IMR-90 (cell line): ENCODE results near the gene AOPEP.

ENCODE experiments used
- BHLHE40 ChIP-seq: fragments of 150-350 bp; IDR thresholded peaks from 2 replicates; pipeline ENCODE4 v1.6.1; 2016; ENCODE audit warnings: mild to moderate bottlenecking, low read depth, low read length
- CEBPB ChIP-seq: IDR thresholded peaks from 2 replicates; pipeline ENCODE4 v1.6.1; 2012; ENCODE audit warnings: low read depth, low read length, improper control_type of control experiment
- CTCF ChIP-seq: conservative IDR thresholded peaks from 2 replicates; pipeline ENCODE4 v1.5.1; 2012; ENCODE audit warnings: mild to moderate bottlenecking, low read depth, low read length, improper control_type of control experiment
- ELK1 ChIP-seq: fragments of 150-350 bp; IDR thresholded peaks from 2 replicates; pipeline ENCODE4 v1.6.1; 2016; ENCODE audit warnings: low read depth, mild to moderate bottlenecking, low read length, moderate library complexity, borderline replicate concordance
- FOS ChIP-seq: fragments of 150-350 bp; IDR thresholded peaks from 2 replicates; pipeline ENCODE4 v1.6.1; 2016; ENCODE audit warnings: low read depth, low read length
- MAFK ChIP-seq: IDR thresholded peaks from 2 replicates; pipeline ENCODE4 v1.6.1; 2012; ENCODE audit warnings: low read depth, low read length, improper control_type of control experiment
- MAZ ChIP-seq: IDR thresholded peaks from 2 replicates; pipeline ENCODE4 v1.6.1; 2012; ENCODE audit warnings: low read depth, mild to moderate bottlenecking, low read length, improper control_type of control experiment, moderate library complexity, borderline replicate concordance
- POLR2A ChIP-seq: IDR thresholded peaks from 2 replicates; pipeline ENCODE4 v1.6.1; 2012; ENCODE audit warnings: mild to moderate bottlenecking, low read depth, low read length
- RAD21 ChIP-seq: IDR thresholded peaks from 2 replicates; pipeline ENCODE4 v1.6.1; 2012; ENCODE audit warnings: low read length, improper control_type of control experiment
- USF2 ChIP-seq: fragments of 150-350 bp; IDR thresholded peaks from 2 replicates; pipeline ENCODE4 v1.6.1; 2017; ENCODE audit warnings: mild to moderate bottlenecking, antibody characterized with exemption, low read length, low read depth

GRCh38 chr9:95000821-95001220, 274.3 kb downstream of the AOPEP start:
- TF ChIP-seq POLR2A = no peak
- TF ChIP-seq CTCF = no peak
- no peak for TF ChIP-seq MAFK
- no peak for TF ChIP-seq CEBPB
- TF ChIP-seq BHLHE40 = no peak
- TF ChIP-seq RAD21 = no peak
- TF ChIP-seq USF2 = no peak
- no peak for TF ChIP-seq ELK1
- TF ChIP-seq FOS = no peak
- no peak for TF ChIP-seq MAZ
